ENCODE measurements around the gene STAB2.
A peak's percentile ranks its signal among the peaks of the same experiment; 100 is the strongest.
"Not testable (repeated sequence)": the region's sequence is repeated elsewhere in the genome, so short reads cannot be mapped to it uniquely, and the experiment has no call there.

The STAB2 gene

GRCh38 chr12:103589517-103589916, 2.4 kb downstream of the STAB2 start:
- no peak for DNase-seq

GRCh38 chr12:103590271-103590670, 3.2 kb downstream of the STAB2 start:
- DNase-seq, result no peak

- no peak for DNase-seq
These were observed 9.9 kb downstream of the STAB2 start for GRCh38 chr12:103596981-103597380.

- DNase-seq, result no peak
These were observed 12.2 kb downstream of the STAB2 start for GRCh38 chr12:103599274-103599673.

GRCh38 chr12:103600967-103601728, 14.1 kb downstream of the STAB2 start:
- DNase-seq, result no peak

GRCh38 chr12:103620395-103620794, 33.3 kb downstream of the STAB2 start:
- no peak for DNase-seq

- no peak for DNase-seq
These were observed 36.6 kb downstream of the STAB2 start for GRCh38 chr12:103623716-103624115.

GRCh38 chr12:103626498-103626897, 39.4 kb downstream of the STAB2 start:
- DNase-seq, result peak; percentile 47

- no peak for DNase-seq
These were observed 40.2 kb downstream of the STAB2 start for GRCh38 chr12:103627189-103627855.

GRCh38 chr12:103632554-103633216, 45.6 kb downstream of the STAB2 start:
- DNase-seq, result peak; percentile 36

GRCh38 chr12:103634732-103635131, 47.7 kb downstream of the STAB2 start:
- DNase-seq, result no peak

- no peak for DNase-seq
These were observed 48.3 kb downstream of the STAB2 start for GRCh38 chr12:103635419-103635818.

- DNase-seq, result no peak
These were observed 49.9 kb downstream of the STAB2 start for GRCh38 chr12:103637021-103637420.

- no peak for DNase-seq
These were observed 50.4 kb downstream of the STAB2 start for GRCh38 chr12:103637429-103637828.

GRCh38 chr12:103639983-103640382, 52.9 kb downstream of the STAB2 start:
- no peak for DNase-seq

- no peak for DNase-seq
These were observed 53.3 kb downstream of the STAB2 start for GRCh38 chr12:103640410-103640809.

GRCh38 chr12:103640831-103641230, 53.8 kb downstream of the STAB2 start:
- DNase-seq, result no peak

GRCh38 chr12:103642240-103642864, 55.3 kb downstream of the STAB2 start:
- DNase-seq, result no peak

GRCh38 chr12:103645202-103645601, 58.1 kb downstream of the STAB2 start:
- no peak for DNase-seq

- DNase-seq, result peak; percentile 51
These were observed 60.2 kb downstream of the STAB2 start for GRCh38 chr12:103647267-103647666.

GRCh38 chr12:103652808-103653207, 65.7 kb downstream of the STAB2 start:
- DNase-seq, result no peak

GRCh38 chr12:103653568-103654173, 66.6 kb downstream of the STAB2 start:
- not testable (repeated sequence) for DNase-seq

- no peak for DNase-seq
These were observed 67.7 kb downstream of the STAB2 start for GRCh38 chr12:103654816-103655215.
